ENCODE data around the gene SNRNP200. TPM values are rescaled to one million over a fixed set of nuclear protein-coding genes. Genes with fewer than 3 reads are reported as not detected.

The SNRNP200 gene
- total and polyA plus RNA-seq, 2 donors (not counting 1 experiment from before 2014, with no cell fraction given): 211 to 216 TPM

DNA sequence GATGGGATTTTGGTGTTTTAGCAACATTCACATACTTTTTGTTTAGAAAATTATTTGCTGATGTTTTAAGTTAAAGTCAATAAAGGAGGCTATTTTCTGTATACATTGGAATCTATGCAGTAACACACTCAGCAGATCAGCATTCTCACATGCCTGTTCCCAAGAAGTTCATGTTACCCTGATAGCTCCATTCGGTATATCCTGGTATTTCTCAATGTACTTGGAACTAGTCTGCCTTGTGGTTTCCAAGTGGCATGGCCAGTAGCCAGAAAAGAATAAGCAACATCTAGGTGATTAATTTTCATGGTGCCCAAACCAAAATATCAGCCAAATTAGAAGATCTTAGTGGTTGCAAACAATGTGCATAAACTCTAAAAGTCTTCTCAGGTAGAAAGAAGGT lies 25.1 kb upstream of the SNRNP200 start:
- no peak for DNase-seq
- no peaks in the 10 kb centered on the region for H3K36me3 ChIP-seq (replicated peaks in 1 of 2; ENCODE audit: control extremely low read depth in 1 of 2, control insufficient read depth in 1 of 2, extremely low read depth in 1 of 2, insufficient read depth in 2 of 2, low read length in 1 of 2)
- Mint-ChIP-seq H3K27ac (no peak overlapping the region), H3K27me3 (no peaks in the 10 kb centered on the region), H3K4me1 (peaks cover 23% of the 10 kb centered on the region), H3K9me3 (ENCODE audit: insufficient read depth) (no peaks in the 10 kb centered on the region), H3K4me3 (no peak overlapping the region)
- H3K4me2 ChIP-seq (replicated peaks; ENCODE audit: low read depth, low read length, poor library complexity, severe bottlenecking): no peak overlapping the region
- no peaks in the 10 kb centered on the region for H3K9me3 ChIP-seq (ENCODE audit: control extremely low read depth in 1 of 3, control insufficient read depth in 2 of 3, insufficient read depth in 1 of 3, low read length in 2 of 3)
- peaks cover 10% of the 10 kb centered on the region for H3K79me2 ChIP-seq (ENCODE audit: control insufficient read depth, insufficient read depth, low read length)
- no peaks in the 10 kb centered on the region for H3K27me3 ChIP-seq (replicated peaks in 1 of 4; ENCODE audit: control extremely low read depth in 1 of 4, control insufficient read depth in 3 of 4, insufficient read depth in 4 of 4, low read length in 3 of 4)
- TF ChIP-seq, protein P1, sequence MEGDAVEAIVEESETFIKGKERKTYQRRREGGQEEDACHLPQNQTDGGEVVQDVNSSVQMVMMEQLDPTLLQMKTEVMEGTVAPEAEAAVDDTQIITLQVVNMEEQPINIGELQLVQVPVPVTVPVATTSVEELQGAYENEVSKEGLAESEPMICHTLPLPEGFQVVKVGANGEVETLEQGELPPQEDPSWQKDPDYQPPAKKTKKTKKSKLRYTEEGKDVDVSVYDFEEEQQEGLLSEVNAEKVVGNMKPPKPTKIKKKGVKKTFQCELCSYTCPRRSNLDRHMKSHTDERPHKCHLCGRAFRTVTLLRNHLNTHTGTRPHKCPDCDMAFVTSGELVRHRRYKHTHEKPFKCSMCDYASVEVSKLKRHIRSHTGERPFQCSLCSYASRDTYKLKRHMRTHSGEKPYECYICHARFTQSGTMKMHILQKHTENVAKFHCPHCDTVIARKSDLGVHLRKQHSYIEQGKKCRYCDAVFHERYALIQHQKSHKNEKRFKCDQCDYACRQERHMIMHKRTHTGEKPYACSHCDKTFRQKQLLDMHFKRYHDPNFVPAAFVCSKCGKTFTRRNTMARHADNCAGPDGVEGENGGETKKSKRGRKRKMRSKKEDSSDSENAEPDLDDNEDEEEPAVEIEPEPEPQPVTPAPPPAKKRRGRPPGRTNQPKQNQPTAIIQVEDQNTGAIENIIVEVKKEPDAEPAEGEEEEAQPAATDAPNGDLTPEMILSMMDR (IDR thresholded peaks at IDR 0.05): no peak
- TF ChIP-seq EZH2 (IDR thresholded peaks at IDR 0.05; ENCODE audit: borderline replicate concordance, insufficient read depth, low read depth, low read length, poor library complexity, severe bottlenecking): no peak
- no peak overlapping the region for H3K9ac ChIP-seq (ENCODE audit: low read length)
- ChIA-PET POLR2A (no interaction called here), CTCF (no interaction called here)
- H3K4me3 ChIP-seq (ENCODE audit: control extremely low read depth in 1 of 5, extremely low read depth in 1 of 5, insufficient read depth in 1 of 5, low read depth in 2 of 5, low read length in 4 of 5): no peak overlapping the region
- H2AFZ ChIP-seq (ENCODE audit: insufficient read depth, low read depth, low read length, poor library complexity, severe bottlenecking): no peak overlapping the region
- H3K27ac ChIP-seq (ENCODE audit: low read length in 2 of 2): no peak overlapping the region
- ATAC-seq (ENCODE audit: low read depth): no peak
- intact Hi-C loops (cut with micrococcal nuclease): no loop called here
- no peaks in the 10 kb centered on the region for H4K20me1 ChIP-seq (ENCODE audit: control insufficient read depth, insufficient read depth, low read length, poor library complexity, severe bottlenecking)
- WGBS (ENCODE audit: insufficient coverage): 80% methylated on average over 1 of the region's 1 CpG
- peaks cover 14 to 21% of the 10 kb centered on the region in 2 donors for H3K4me1 ChIP-seq (ENCODE audit: control insufficient read depth in 2 of 2, insufficient read depth in 2 of 2, low read length in 2 of 2)

DNA sequence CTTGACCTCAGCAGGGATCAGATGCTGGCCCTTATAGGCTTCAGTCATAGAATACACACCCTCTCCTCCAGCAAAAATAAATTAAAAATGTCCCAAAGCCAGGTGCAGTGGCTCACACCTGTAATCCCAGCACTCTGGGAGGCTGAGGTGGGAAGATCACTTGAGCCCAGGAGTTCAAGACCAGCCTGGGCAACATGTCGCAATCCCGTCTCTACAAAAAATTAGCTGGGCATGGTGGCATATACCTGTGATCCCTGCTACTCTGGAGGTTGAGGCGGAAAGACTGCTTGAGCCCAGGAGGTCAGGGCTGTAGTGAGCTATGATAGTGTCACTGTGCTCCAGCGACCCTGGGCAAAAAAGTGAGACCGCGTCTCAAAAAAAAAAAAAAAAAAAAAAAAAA lies 24.5 kb upstream of the SNRNP200 start:
- Histone ChIP-seq H2AFZ (ENCODE audit: insufficient read depth, low read depth, low read length, poor library complexity, severe bottlenecking) (no peak overlapping the region), H3K27me3 (replicated peaks in 1 of 4; ENCODE audit: control extremely low read depth in 1 of 4, control insufficient read depth in 3 of 4, insufficient read depth in 4 of 4, low read length in 3 of 4) (no peaks in the 10 kb centered on the region), H3K36me3 (replicated peaks in 1 of 2; ENCODE audit: control extremely low read depth in 1 of 2, control insufficient read depth in 1 of 2, extremely low read depth in 1 of 2, insufficient read depth in 2 of 2, low read length in 1 of 2) (no peaks in the 10 kb centered on the region), H4K20me1 (ENCODE audit: control insufficient read depth, insufficient read depth, low read length, poor library complexity, severe bottlenecking) (no peaks in the 10 kb centered on the region), H3K9ac (ENCODE audit: low read length) (no peak overlapping the region), H3K4me3 (ENCODE audit: control extremely low read depth in 1 of 5, extremely low read depth in 1 of 5, insufficient read depth in 1 of 5, low read depth in 2 of 5, low read length in 4 of 5) (no peak overlapping the region), H3K4me2 (replicated peaks; ENCODE audit: low read depth, low read length, poor library complexity, severe bottlenecking) (no peak overlapping the region), H3K79me2 (ENCODE audit: control insufficient read depth, insufficient read depth, low read length) (peaks cover 5% of the 10 kb centered on the region), H3K4me1 (ENCODE audit: control insufficient read depth in 2 of 2, insufficient read depth in 2 of 2, low read length in 2 of 2) (peaks cover 13 to 22% of the 10 kb centered on the region in 2 donors), H3K27ac (ENCODE audit: low read length in 2 of 2) (no peak overlapping the region), H3K9me3 (ENCODE audit: control extremely low read depth in 1 of 3, control insufficient read depth in 2 of 3, insufficient read depth in 1 of 3, low read length in 2 of 3) (no peaks in the 10 kb centered on the region)
- ChIA-PET POLR2A (no interaction called here), CTCF (no interaction called here)
- Mint-ChIP-seq H3K9me3 (ENCODE audit: insufficient read depth) (no peaks in the 10 kb centered on the region), H3K4me1 (peaks cover 24% of the 10 kb centered on the region), H3K4me3 (no peak overlapping the region), H3K27me3 (no peaks in the 10 kb centered on the region), H3K27ac (no peak overlapping the region)
- no peak for TF ChIP-seq EZH2 (IDR thresholded peaks at IDR 0.05; ENCODE audit: borderline replicate concordance, insufficient read depth, low read depth, low read length, poor library complexity, severe bottlenecking)
- TF ChIP-seq, protein P1 (IDR thresholded peaks at IDR 0.05): no peak
- ATAC-seq (ENCODE audit: low read depth) (no peak), DNase-seq (no peak)
- intact Hi-C loops (cut with micrococcal nuclease): loop anchor here (10.0 kb wide), 2 partner anchors 205 to 305 kb away; partner anchors contain the start of genes ARID5A and KANSL3
- 100% methylated on average over 6 of the region's 6 CpGs for WGBS (ENCODE audit: insufficient coverage)
